ENCODE measurements around the gene CHST15. TPM values are rescaled to one million over a fixed set of nuclear protein-coding genes. Genes with fewer than 3 reads are reported as not detected.

CHST15 gene
- total and polyA plus RNA-seq, 2 of the 4 experiments (the other 2 are of a cell fraction): 0.14 to 0.18 TPM

DNA sequence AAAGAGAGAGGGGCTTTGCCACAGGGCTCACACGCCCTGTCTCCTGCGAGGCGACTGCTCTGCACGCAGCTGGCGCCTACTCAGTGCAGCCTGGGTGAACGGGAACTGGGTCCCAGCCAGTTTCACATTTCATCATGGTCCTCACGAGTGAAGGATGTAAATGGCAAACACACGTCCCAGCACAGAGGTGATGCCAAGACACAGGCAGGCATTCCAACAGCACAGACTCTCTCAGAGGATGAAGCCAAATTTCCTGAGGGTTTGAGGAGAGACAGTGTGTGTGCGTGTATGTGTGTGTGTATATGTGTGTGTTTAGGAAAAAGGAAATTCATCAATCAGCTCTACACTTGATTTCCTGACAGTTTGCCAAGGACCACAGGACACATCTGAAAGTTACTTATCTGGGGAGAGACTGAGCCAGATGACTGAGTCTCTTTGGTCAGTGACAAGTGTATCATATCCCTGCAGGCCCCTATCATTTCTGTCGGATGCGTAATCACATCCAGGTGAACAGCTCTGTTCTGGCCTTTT, 53.9 kb downstream of the CHST15 start:
- Histone ChIP-seq H2BK120ac (ENCODE audit: low read depth, low read length) (no peak overlapping the region), H4K8ac (ENCODE audit: low read depth in 2 of 2, low read length in 2 of 2) (no peak overlapping the region), H2AK5ac (ENCODE audit: low read depth, low read length) (no peak overlapping the region), H4K5ac (ENCODE audit: low read depth, low read length) (no peak overlapping the region), H3K4me1 (ENCODE audit: control insufficient read depth, insufficient read depth, low read length) (no peaks in the 10 kb centered on the region), H3K18ac (ENCODE audit: low read depth, low read length) (no peak overlapping the region), H3K27me3 (ENCODE audit: control insufficient read depth, insufficient read depth, low read length) (no peaks in the 10 kb centered on the region), H3K79me1 (ENCODE audit: low read depth in 1 of 2, low read length in 2 of 2) (no peaks in the 10 kb centered on the region), H2BK15ac (ENCODE audit: low read depth, low read length) (no peak overlapping the region), H2AK9ac (replicated peaks; ENCODE audit: low read depth, low read length, poor library complexity) (no peak overlapping the region), H3K4me2 (ENCODE audit: low read depth, low read length) (no peak overlapping the region), H3K14ac (replicated peaks; ENCODE audit: low read depth, low read length) (no peak overlapping the region), H2BK5ac (ENCODE audit: low read depth, low read length, poor library complexity, severe bottlenecking) (no peak overlapping the region), H3K4ac (ENCODE audit: low read depth, low read length) (no peak overlapping the region), H3K27ac (ENCODE audit: insufficient read depth, low read length) (no peak overlapping the region), H3K4me3 (ENCODE audit: insufficient read depth, low read depth, low read length) (no peak overlapping the region), H4K91ac (ENCODE audit: insufficient read depth, low read depth, low read length) (no peak overlapping the region), H3K9ac (ENCODE audit: low read depth, low read length) (no peak overlapping the region), H3K9me1 (ENCODE audit: insufficient read depth, low read length) (no peaks in the 10 kb centered on the region), H3K23ac (ENCODE audit: low read depth, low read length) (no peak overlapping the region), H2BK20ac (ENCODE audit: low read depth, low read length) (no peak overlapping the region), H3K56ac (ENCODE audit: extremely low read depth, insufficient read depth, low read length) (no peak overlapping the region), H2AFZ (replicated peaks; ENCODE audit: low read length, poor library complexity) (no peak overlapping the region), H3K36me3 (ENCODE audit: control insufficient read depth, insufficient read depth, low read length) (no peaks in the 10 kb centered on the region), H3K9me3 (ENCODE audit: control insufficient read depth, insufficient read depth, low read length) (peaks cover 3% of the 10 kb centered on the region; the same call in 1 of the 2 replicates), H4K20me1 (ENCODE audit: insufficient read depth, low read length) (no peaks in the 10 kb centered on the region)
- dilution Hi-C loops (cut with HindIII; ENCODE audit: low sequenced_read_pairs, unreplicated experiment): no loop called here
- ChIA-PET CTCF (no interaction called here), POLR2A (ENCODE audit: unreplicated experiment) (no interaction called here)
- ATAC-seq (ENCODE audit: low read depth): no peak
- WGBS, 2 experiments (ENCODE audit: extremely low coverage in 2 of 2, insufficient read length in 1 of 2): no CpG with 5 or more reads among the region's 11 CpGs
- TF ChIP-seq POLR2A (IDR thresholded peaks at IDR 0.05; ENCODE audit: low read depth, low read length) (no peak), RAD21 (IDR thresholded peaks at IDR 0.05; ENCODE audit: low read length) (no peak), NFE2L2 (IDR thresholded peaks at IDR 0.05; ENCODE audit: low read depth, low read length) (no peak), BHLHE40 (IDR thresholded peaks at IDR 0.05; ENCODE audit: low read depth, low read length) (no peak), MXI1 (IDR thresholded peaks at IDR 0.05; ENCODE audit: borderline replicate concordance, low read depth, low read length) (no peak), MAZ (IDR thresholded peaks at IDR 0.05; ENCODE audit: borderline replicate concordance, low read depth, low read length) (no peak), CHD1 (IDR thresholded peaks at IDR 0.05; ENCODE audit: low read depth, low read length) (no peak), MAFK (IDR thresholded peaks at IDR 0.05; ENCODE audit: low read depth, low read length) (no peak), RCOR1 (IDR thresholded peaks at IDR 0.05; ENCODE audit: insufficient replicate concordance, low read length) (no peak), RFX5 (IDR thresholded peaks at IDR 0.05; ENCODE audit: low read depth, low read length) (no peak), CEBPB (IDR thresholded peaks at IDR 0.05; ENCODE audit: low read depth, low read length) (no peak), SMC3 (IDR thresholded peaks at IDR 0.05; ENCODE audit: low read depth, low read length) (no peak)
- TF ChIP-seq, protein P1, sequence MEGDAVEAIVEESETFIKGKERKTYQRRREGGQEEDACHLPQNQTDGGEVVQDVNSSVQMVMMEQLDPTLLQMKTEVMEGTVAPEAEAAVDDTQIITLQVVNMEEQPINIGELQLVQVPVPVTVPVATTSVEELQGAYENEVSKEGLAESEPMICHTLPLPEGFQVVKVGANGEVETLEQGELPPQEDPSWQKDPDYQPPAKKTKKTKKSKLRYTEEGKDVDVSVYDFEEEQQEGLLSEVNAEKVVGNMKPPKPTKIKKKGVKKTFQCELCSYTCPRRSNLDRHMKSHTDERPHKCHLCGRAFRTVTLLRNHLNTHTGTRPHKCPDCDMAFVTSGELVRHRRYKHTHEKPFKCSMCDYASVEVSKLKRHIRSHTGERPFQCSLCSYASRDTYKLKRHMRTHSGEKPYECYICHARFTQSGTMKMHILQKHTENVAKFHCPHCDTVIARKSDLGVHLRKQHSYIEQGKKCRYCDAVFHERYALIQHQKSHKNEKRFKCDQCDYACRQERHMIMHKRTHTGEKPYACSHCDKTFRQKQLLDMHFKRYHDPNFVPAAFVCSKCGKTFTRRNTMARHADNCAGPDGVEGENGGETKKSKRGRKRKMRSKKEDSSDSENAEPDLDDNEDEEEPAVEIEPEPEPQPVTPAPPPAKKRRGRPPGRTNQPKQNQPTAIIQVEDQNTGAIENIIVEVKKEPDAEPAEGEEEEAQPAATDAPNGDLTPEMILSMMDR (conservative IDR thresholded peaks at IDR 0.05; ENCODE audit: low read depth, low read length): no peak
- TF ChIP-seq, protein P2, sequence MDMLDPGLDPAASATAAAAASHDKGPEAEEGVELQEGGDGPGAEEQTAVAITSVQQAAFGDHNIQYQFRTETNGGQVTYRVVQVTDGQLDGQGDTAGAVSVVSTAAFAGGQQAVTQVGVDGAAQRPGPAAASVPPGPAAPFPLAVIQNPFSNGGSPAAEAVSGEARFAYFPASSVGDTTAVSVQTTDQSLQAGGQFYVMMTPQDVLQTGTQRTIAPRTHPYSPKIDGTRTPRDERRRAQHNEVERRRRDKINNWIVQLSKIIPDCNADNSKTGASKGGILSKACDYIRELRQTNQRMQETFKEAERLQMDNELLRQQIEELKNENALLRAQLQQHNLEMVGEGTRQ (IDR thresholded peaks at IDR 0.05; ENCODE audit: low read depth, low read length): no peak
- no TSS peak for BruUV-seq (replicated peaks)
- no peak for DNase-seq
- in situ Hi-C loops (cut with MboI; ENCODE audit: low sequenced_read_pairs): no loop called here
- intact Hi-C loops (cut with micrococcal nuclease): no loop called here

All from IMR-90 (cell line).